GM18907 (cell line): ENCODE measurements around the gene TMEM233.

ENCODE experiments used
- ATAC-seq: cut with Tn5 transposase; IDR thresholded peaks from one replicate; pipeline ENCODE4 v1.9.1; 2021; ENCODE audit warnings: mild to moderate bottlenecking, moderate library complexity; ENCODE audit not compliant: unreplicated experiment

Gene TMEM233

GRCh38 chr12:119593578-119594398 lies at the start of gene TMEM233:
Gene TMEM233, plus strand, starts transcription at chr12:119593774. Its CDS starts 75 bp downstream, at chr12:119593849.
- no peak for ATAC-seq

- ATAC-seq = peak; percentile 65
Observed at GRCh38 chr12:119544765-119545625, 48.6 kb upstream of the TMEM233 start.

GRCh38 chr12:119546340-119546739 lies 47.2 kb upstream of the TMEM233 start:
- no peak for ATAC-seq

GRCh38 chr12:119547001-119547400 lies 46.6 kb upstream of the TMEM233 start:
- no peak for ATAC-seq

- no peak for ATAC-seq
Observed at GRCh38 chr12:119556854-119557253, 36.7 kb upstream of the TMEM233 start.

- ATAC-seq = no peak
Observed at GRCh38 chr12:119565404-119565803, 28.2 kb upstream of the TMEM233 start.

- no peak for ATAC-seq
Observed at GRCh38 chr12:119570771-119571170, 22.8 kb upstream of the TMEM233 start.

GRCh38 chr12:119573086-119573485 lies 20.5 kb upstream of the TMEM233 start:
- ATAC-seq = no peak

GRCh38 chr12:119574255-119574654 lies 19.3 kb upstream of the TMEM233 start:
- ATAC-seq = no peak

- ATAC-seq = no peak
Observed at GRCh38 chr12:119576118-119576810, 17.3 kb upstream of the TMEM233 start.

- ATAC-seq = no peak
Observed at GRCh38 chr12:119576915-119577314, 16.7 kb upstream of the TMEM233 start.

GRCh38 chr12:119578112-119578511 lies 15.5 kb upstream of the TMEM233 start:
- ATAC-seq = no peak

GRCh38 chr12:119589097-119589496 lies 4.5 kb upstream of the TMEM233 start:
- ATAC-seq = no peak

- ATAC-seq = no peak
Observed at GRCh38 chr12:119589634-119590033, 3.9 kb upstream of the TMEM233 start.

GRCh38 chr12:119592232-119592631 lies 1.3 kb upstream of the TMEM233 start:
- ATAC-seq = no peak

- ATAC-seq = no peak
Observed at GRCh38 chr12:119594399-119594730, 791 bp downstream of the TMEM233 start.

GRCh38 chr12:119594772-119595445 lies 1.3 kb downstream of the TMEM233 start:
- no peak for ATAC-seq

GRCh38 chr12:119598159-119598558 lies 4.6 kb downstream of the TMEM233 start:
- ATAC-seq = no peak

GRCh38 chr12:119601877-119602733 lies 8.5 kb downstream of the TMEM233 start:
- ATAC-seq = no peak

GRCh38 chr12:119602734-119603094 lies 9.1 kb downstream of the TMEM233 start:
- no peak for ATAC-seq
